ENCODE data around the gene CORT.

CORT gene

DNA sequence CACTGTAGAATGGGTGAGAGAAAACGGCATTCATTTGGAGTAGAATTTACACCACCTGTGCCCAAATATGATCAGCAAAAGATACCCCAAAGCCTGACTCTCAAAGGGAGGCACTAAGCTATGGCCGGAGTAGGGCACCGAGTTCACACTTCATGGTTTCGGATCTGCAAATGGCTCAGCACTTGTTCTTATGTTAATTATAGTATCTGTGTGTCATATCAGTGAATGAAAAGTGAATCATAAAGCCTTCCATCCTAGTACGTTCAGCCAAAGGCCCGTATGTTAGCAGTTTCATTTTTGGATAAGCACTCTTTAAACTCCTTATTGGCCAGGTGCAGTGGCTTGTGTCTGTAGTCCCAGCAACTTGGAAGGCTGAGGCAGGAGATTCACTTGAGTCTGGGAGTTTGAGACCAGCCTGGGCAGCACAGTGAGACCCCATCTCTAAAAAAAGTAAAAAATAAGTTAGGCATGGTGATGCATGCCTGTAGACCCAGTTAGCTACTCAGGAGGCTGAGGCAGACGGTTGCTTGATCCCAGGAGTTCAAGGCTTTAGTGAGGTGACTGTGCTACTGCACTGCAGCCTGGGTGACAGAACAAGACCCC lies 4.9 kb upstream of the CORT start:
- TF ChIP-seq CTCF (IDR thresholded peaks at IDR 0.05; ENCODE audit: low read depth, low read length, missing control alignments) = no peak
- no peaks in the 10 kb centered on the region for H3K36me3 ChIP-seq (replicated peaks)
- H3K4me3 ChIP-seq (ENCODE audit: low read depth, low read length) = no peak overlapping the region
- no peak overlapping the region for H3K27ac ChIP-seq
- in situ Hi-C loops (cut with HindIII; ENCODE audit: low pct_ligation_motif_present, low sequenced_read_pairs) = no loop called here
- no peak for DNase-seq
- no peaks in the 10 kb centered on the region for H3K27me3 ChIP-seq (replicated peaks)

DNA sequence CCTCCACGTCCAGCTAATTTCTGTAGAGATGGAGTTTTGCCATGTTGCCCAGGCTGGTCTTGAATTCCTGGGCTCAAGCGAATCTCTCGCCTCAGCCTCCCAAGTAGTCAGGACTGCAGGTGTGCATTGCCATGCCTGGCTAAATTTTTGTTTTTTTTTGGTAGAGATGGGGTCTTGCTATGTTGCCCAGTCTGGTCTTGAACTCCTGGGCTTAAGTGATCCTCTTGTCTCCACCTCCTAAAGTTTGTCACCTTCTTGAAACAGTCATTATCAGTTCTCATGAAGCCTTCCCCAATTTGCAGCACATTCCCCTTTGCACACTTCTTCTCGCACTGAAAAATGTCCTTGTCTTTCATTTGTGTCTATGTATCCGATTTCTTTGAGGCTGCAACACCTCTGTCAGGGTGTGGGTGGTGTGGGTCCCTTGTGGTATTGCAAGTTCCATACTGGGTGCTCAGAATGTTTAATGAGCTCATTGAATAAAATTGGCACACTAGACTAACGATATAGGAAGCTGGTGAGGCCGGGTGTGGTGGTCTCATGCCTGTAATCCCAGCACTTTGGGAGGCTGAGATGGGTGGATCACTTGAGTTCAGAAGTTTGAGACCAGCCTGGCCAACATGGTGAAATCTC lies 2.9 kb upstream of the CORT start:
- in situ Hi-C loops (cut with HindIII; ENCODE audit: low pct_ligation_motif_present, low sequenced_read_pairs) = no loop called here
- DNase-seq = no peak
- Histone ChIP-seq H3K27ac (no peak overlapping the region), H3K36me3 (replicated peaks) (no peaks in the 10 kb centered on the region), H3K4me3 (ENCODE audit: low read depth, low read length) (no peak overlapping the region), H3K27me3 (replicated peaks) (no peaks in the 10 kb centered on the region)
- TF ChIP-seq CTCF (IDR thresholded peaks at IDR 0.05; ENCODE audit: low read depth, low read length, missing control alignments) = no peak

DNA sequence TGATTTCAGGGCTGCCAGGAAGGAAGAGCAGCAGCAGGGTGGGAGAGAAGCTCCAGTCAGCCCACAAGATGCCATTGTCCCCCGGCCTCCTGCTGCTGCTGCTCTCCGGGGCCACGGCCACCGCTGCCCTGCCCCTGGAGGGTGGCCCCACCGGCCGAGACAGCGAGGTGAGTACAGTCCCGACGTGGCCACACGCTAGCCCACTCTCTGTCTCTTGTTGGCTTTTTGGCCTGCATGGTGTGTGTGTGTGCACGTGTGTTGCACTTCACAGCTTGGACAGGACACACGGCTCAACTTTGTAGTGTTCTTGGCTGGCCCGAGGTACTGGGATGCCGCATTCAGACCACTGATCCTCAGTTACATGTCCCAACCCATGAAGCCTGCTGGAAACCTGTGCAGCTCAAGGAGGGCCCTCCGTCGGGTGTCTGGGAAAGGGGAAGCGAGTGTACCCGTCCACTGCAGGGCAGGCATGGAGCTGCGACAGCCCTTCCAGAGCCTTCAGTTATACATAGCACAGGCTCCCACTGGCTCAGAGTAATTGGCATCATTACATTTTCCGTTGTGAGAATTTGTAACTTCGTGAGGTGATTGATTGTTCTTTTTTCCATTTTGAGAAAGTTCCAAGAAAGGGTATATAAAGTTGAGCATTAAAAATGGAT lies 454 bp downstream of the CORT start:
- H3K4me3 ChIP-seq (ENCODE audit: low read depth, low read length) = no peak overlapping the region
- DNase-seq = no peak
- H3K36me3 ChIP-seq (replicated peaks) = no peaks in the 10 kb centered on the region
- no peak for TF ChIP-seq CTCF (IDR thresholded peaks at IDR 0.05; ENCODE audit: low read depth, low read length, missing control alignments)
- in situ Hi-C loops (cut with HindIII; ENCODE audit: low pct_ligation_motif_present, low sequenced_read_pairs) = no loop called here
- H3K27ac ChIP-seq = no peak overlapping the region
- H3K27me3 ChIP-seq (replicated peaks) = no peaks in the 10 kb centered on the region

DNA sequence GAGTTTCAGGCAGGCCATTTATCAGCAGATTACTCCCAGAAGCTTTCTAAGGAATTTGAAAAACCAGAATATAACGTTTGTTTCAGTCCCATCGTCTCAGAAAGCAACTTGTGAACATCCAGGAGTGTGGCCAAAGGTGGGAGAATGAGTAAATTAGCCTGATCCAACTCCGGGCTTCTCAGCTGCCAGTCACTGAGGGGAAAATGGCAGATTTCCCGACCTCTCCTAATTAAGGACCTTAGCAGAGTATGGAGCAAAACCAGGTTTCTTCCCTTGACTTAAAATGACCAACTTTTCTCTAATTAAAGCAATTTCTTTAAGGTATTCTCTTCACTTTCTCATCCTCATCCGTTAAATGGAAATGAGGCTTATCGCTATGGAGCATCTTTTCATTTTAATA lies 1.0 kb downstream of the CORT start:
- TF ChIP-seq CTCF (IDR thresholded peaks at IDR 0.05; ENCODE audit: low read depth, low read length, missing control alignments) = no peak
- no peak overlapping the region for H3K27ac ChIP-seq
- H3K27me3 ChIP-seq (replicated peaks) = no peaks in the 10 kb centered on the region
- no peaks in the 10 kb centered on the region for H3K36me3 ChIP-seq (replicated peaks)
- in situ Hi-C loops (cut with HindIII; ENCODE audit: low pct_ligation_motif_present, low sequenced_read_pairs) = no loop called here
- no peak for DNase-seq
- H3K4me3 ChIP-seq (ENCODE audit: low read depth, low read length) = no peak overlapping the region

GRCh38 chr1:10451287-10451686 lies 1.5 kb downstream of the CORT start:
- Histone ChIP-seq H3K27ac (no peak overlapping the region), H3K4me3 (ENCODE audit: low read depth, low read length) (no peak overlapping the region), H3K27me3 (replicated peaks) (no peaks in the 10 kb centered on the region), H3K36me3 (replicated peaks) (no peaks in the 10 kb centered on the region)
- peak; percentile 10 for DNase-seq
- TF ChIP-seq CTCF (IDR thresholded peaks at IDR 0.05; ENCODE audit: low read depth, low read length, missing control alignments) = no peak
- in situ Hi-C loops (cut with HindIII; ENCODE audit: low pct_ligation_motif_present, low sequenced_read_pairs) = no loop called here
